Endothelial cell of hepatic sinusoid (primary cell): Measurements from ENCODE around the gene SLC22A14.
"Not testable (repeated sequence)": the region's sequence is repeated elsewhere in the genome, so short reads cannot be mapped to it uniquely, and the experiment has no call there.

Source experiments
- in situ Hi-C: cut with HindIII; loops from 2 replicates; pipeline ENCODE4 v1.10.0; 2017; ENCODE audit warnings: low sequenced_read_pairs

The SLC22A14 gene

GRCh38 chr3:38312356-38312755 is 30.3 kb downstream of the SLC22A14 start:
- in situ Hi-C loops = no loop called here

DNA sequence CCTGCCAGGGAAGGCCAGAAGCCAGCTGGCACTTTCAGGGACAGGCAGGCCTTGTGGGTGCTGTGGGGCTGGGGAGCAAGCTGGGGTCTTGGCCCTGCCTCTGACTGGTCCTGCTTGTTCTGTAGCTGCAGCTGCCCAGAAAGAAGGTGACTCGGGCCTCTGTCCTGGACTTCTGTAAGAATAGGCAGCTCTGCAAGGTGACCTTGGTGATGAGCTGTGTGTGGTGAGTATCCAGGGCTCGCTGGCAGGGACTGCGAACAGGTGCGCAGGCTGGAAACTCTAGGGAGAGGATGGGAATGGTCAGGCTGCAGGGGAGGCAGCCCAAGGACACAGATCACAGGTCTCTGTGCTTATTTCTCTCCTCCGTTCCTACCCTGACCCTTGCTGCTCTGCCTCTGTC is 31.2 kb downstream of the SLC22A14 start:
- in situ Hi-C loops = no loop called here

- in situ Hi-C loops = no loop called here
Observed at GRCh38 chr3:38313695-38314094, 31.6 kb downstream of the SLC22A14 start.

GRCh38 chr3:38314112-38314763 is 32.1 kb downstream of the SLC22A14 start:
- in situ Hi-C loops = no loop called here

DNA sequence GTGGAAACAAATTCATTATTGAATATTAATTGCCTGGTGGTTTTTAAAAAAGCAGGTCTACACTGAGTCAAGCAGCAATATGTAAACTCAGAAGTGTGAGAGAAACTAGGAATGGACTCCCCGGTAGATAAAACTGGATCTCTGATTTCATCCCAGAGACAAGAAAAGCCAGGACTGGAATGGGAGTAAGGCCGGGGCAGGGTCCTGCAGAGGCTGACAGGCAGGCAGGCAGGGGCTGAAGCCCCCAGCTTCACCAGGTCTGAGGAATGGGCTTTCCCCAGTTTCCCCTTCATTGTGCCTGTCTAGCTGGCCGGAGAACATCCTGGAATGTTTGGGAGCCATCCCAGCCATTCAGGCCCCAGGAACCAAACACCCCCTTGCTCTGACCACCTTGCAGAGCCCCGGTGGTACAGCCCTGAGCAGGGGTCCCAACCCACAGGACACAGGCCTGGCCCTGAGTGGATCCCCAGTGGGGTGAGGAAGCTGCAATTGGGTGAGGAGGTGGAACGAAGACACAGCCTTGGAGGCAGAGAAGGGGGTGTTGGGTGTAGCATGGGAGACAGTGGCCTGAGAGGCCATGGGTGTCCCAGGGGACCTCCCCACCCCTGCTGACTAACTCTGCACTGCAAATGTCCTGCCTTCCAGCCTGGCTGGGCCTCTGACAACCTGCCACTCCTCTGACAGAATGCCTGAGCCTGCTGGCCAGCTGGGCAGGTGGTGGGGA is 32.8 kb downstream of the SLC22A14 start:
- in situ Hi-C loops = no loop called here

GRCh38 chr3:38315488-38316230 is 33.6 kb downstream of the SLC22A14 start:
- in situ Hi-C loops = no loop called here

- in situ Hi-C loops = no loop called here
Observed at GRCh38 chr3:38316356-38317191, 34.5 kb downstream of the SLC22A14 start.

GRCh38 chr3:38317192-38317759 is 35.2 kb downstream of the SLC22A14 start:
- in situ Hi-C loops = no loop called here

DNA sequence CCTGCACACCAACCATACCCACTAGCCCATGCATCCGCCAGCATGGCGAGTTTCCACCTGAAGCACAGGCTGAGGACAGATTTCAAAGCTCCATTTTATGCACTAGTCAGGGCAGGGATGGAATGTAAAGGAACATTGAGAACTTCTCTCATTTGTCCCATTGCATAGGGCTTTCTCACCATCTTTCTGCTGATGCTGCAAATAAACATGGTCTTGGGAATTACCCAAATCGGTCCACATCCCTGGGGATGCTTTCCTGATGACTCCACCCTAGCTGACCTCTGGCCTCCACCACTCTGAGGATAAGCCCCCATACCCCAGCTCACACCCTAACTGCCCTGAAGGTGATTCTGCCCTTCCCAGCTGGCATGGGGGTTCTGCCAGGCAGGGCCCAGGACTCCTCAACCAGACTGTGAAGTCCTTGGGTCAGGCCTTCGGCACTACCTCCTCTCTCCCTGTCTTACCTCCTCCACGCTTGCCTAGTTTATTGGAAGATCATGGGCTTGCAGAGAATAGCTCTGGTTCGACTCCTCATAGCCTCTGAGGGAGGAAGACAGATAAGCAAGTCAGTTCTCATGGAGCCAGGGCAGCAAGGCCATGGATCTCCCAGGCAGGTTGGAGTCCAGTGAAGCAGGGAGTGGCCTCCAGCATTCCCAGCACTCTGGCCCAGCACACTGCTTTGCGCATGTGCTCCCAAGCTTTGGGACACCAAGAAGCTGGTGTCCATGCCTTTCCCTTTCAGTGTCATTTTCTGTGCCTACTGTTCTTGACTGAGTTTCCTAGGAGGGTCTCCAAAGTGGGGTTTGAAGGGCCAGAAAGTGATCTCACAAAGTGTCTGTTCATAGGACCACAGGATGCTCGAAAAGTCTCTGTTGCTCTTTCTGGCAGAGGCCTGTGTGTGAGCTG is 36.9 kb downstream of the SLC22A14 start:
- in situ Hi-C loops = no loop called here

- in situ Hi-C loops = not testable (repeated sequence)
Observed at GRCh38 chr3:38320638-38321037, 38.5 kb downstream of the SLC22A14 start.

DNA sequence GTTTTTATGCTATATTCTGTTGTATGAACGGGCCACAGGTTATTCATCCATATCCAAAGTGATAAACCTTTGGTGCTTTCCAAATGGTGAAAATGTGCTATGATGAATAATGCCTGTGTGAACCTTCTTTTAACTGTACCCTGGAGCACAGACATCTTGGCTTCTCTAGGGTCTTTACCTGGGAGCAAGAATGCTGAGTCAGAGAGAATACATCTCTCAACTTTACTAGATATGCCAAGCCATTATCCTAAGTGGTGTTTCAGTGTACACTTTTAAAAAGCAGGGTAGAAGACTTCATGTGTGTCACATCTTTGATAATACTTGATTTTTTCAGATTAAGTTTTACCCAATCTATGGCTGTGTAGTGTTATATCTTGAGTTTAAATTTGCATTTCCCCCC is 41.0 kb downstream of the SLC22A14 start:
- in situ Hi-C loops = no loop called here

- in situ Hi-C loops = no loop called here
Observed at GRCh38 chr3:38325256-38325655, 43.2 kb downstream of the SLC22A14 start.

GRCh38 chr3:38327335-38328009 is 45.4 kb downstream of the SLC22A14 start:
- in situ Hi-C loops = no loop called here

DNA sequence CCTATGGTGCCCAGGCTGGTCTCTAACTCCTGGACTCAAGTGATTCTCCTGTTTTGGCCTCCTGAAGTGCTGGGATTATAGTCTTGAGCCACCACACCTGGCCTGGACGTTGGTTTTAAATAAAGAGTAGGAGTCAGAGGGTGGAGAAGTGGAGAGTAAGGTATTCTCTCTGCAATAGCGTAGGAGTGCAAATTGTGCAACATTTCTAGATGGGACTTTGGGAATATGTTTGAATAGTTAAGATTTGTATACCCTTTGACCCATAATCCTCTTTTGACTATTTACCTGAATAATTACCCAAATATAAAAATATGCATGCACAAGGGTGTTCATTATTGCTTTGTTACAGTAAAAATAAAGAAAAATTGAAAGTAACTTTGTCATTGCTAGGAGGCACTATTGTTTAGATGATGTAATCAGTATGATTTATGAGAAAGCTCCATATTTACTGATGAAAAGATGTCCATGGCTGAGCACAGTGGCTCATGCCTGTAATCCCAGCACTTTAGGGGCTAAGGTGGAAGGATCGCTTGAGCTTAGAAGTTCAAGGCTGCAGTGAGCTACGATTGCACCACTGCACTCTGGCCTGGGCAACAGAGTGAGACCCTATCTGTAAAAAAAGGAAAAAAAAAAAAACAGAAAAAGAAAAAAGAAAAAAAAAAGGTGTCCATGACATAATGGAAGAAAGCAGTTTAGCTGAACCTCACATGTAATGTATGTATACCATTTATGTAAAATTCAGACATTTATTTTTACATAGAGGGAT is 49.3 kb downstream of the SLC22A14 start:
- in situ Hi-C loops = no loop called here

GRCh38 chr3:38332201-38332600 is 50.1 kb downstream of the SLC22A14 start:
- in situ Hi-C loops = no loop called here

DNA sequence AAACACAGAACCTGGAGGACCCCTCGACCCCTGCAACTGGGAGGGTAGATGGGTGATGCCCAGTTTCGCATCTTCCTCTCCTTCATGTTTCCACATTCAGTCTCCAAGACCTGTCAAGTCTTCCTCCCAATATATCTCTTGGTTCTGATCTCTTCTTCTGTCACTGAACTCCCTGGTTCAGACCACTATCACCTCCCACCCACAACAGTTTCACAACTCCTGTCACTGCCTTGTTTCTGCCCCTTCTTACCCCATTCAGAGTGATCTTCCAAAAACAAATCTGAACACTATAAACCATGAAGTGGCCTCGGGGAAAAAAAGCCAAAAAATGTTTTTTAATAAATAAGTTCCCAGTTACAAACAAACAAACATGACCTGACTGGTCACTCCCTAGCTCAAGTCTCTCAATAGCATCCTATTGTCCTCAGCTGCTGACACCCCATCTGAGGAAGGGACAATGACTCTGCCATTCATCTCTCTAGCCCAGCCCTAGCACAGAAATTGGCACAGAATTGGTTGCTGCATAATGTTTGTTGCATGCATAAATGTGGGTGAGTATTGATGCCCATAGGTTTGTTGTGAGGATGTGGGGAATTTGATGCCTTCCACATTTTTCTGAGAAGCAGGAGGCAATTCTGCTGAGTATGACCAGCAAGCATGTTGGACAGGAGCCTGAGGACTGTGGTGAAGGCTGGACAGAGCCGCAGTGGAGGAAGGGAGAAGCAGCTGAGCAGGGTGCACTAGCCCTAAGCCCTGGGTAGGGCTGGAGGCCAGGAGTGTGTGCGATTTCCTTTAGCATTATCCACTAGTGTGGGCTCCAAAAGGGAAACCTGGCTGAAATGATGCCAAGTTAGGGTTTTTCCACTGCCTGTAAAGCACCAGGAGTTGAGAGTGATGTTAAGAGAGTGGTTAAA is 52.3 kb downstream of the SLC22A14 start:
- in situ Hi-C loops = no loop called here

DNA sequence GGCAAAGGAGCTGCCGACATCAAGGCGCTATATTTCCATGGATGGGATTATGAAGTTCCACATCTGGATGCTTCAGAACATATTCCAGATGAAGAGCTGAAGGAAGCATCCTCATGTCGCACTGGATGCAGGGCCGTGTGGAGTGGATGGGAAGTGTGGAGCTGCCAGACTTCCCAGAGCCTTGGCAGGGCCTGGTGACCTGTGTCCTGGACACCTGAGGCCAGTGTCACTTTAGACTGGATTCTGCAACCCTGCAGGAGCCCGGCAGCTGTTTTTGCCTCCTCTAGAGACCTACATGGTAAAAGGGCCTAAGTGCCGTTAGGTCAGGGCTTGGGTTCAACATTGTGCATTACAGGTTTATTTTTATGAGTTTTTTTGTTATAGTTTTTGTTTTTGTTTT is 53.2 kb downstream of the SLC22A14 start:
- in situ Hi-C loops = no loop called here
